ENCODE measurements around the gene SETDB1. TPM values are rescaled to one million over a fixed set of nuclear protein-coding genes. Genes with fewer than 3 reads are reported as not detected.
A peak's percentile ranks its signal among the peaks of the same experiment; 100 is the strongest.

The SETDB1 gene
- total RNA-seq, 2 donors from 2014 or later = 68.6 to 73.5 TPM

- peak; percentile 97 for DNase-seq
- WGBS, 2 experiments (ENCODE audit: insufficient coverage in 1 of 2, insufficient read length in 1 of 2) = 53 to 68% methylated on average over 12 to 22 of the region's 23 CpGs
- Mint-ChIP-seq H3K27ac (peak overlapping the region; percentile 32), H3K9me3 (no peaks in the 10 kb centered on the region), H3K4me1 (peaks cover 44% of the 10 kb centered on the region), H3K4me3 (no peak overlapping the region), H3K27me3 (ENCODE audit: insufficient read depth) (no peaks in the 10 kb centered on the region), H3K36me3 (ENCODE audit: low read depth) (no peaks in the 10 kb centered on the region)
- no peak overlapping the region for H3K4me3 ChIP-seq (ENCODE audit: low read length)
- H3K9me3 ChIP-seq (ENCODE audit: control insufficient read depth, low read length) = no peaks in the 10 kb centered on the region
- H3K27me3 ChIP-seq (ENCODE audit: control insufficient read depth, insufficient read depth, low read length, poor library complexity, severe bottlenecking) = no peaks in the 10 kb centered on the region
- no peak overlapping the region for H3K27ac ChIP-seq (ENCODE audit: low read depth, low read length)
- peak; percentile 100 for TF ChIP-seq CTCF (conservative IDR thresholded peaks at IDR 0.05)
- no peak overlapping the region for H3K9ac ChIP-seq (ENCODE audit: extremely low read depth, low read length, poor library complexity, severe bottlenecking)
- no peaks in the 10 kb centered on the region for H3K36me3 ChIP-seq (ENCODE audit: control insufficient read depth, insufficient read depth, low read length)
- peaks cover 12% of the 10 kb centered on the region for H3K4me1 ChIP-seq (ENCODE audit: control insufficient read depth, insufficient read depth, low read length)
These were observed 53.2 kb downstream of the SETDB1 start for GRCh38 chr1:150979092-150980056.

GRCh38 chr1:150981177-150981804, 55.1 kb downstream of the SETDB1 start:
- WGBS, 2 experiments (ENCODE audit: insufficient coverage in 1 of 2, insufficient read length in 1 of 2) = 41 to 54% methylated on average over 5 to 6 of the region's 6 CpGs
- H3K9ac ChIP-seq (ENCODE audit: extremely low read depth, low read length, poor library complexity, severe bottlenecking) = no peak overlapping the region
- H3K27me3 ChIP-seq (ENCODE audit: control insufficient read depth, insufficient read depth, low read length, poor library complexity, severe bottlenecking) = no peaks in the 10 kb centered on the region
- Mint-ChIP-seq H3K9me3 (no peaks in the 10 kb centered on the region), H3K4me1 (peaks cover 39% of the 10 kb centered on the region), H3K27ac (peak overlapping the region; percentile 69), H3K27me3 (ENCODE audit: insufficient read depth) (no peaks in the 10 kb centered on the region), H3K36me3 (ENCODE audit: low read depth) (no peaks in the 10 kb centered on the region), H3K4me3 (peak overlapping the region; percentile 6)
- TF ChIP-seq CTCF (conservative IDR thresholded peaks at IDR 0.05) = no peak
- H3K4me1 ChIP-seq (ENCODE audit: control insufficient read depth, insufficient read depth, low read length) = peaks cover 12% of the 10 kb centered on the region
- peak; percentile 95 for DNase-seq
- H3K36me3 ChIP-seq (ENCODE audit: control insufficient read depth, insufficient read depth, low read length) = no peaks in the 10 kb centered on the region
- no peaks in the 10 kb centered on the region for H3K9me3 ChIP-seq (ENCODE audit: control insufficient read depth, low read length)
- H3K4me3 ChIP-seq (ENCODE audit: low read length) = no peak overlapping the region
- H3K27ac ChIP-seq (ENCODE audit: low read depth, low read length) = peak overlapping the region; percentile 24

DNA sequence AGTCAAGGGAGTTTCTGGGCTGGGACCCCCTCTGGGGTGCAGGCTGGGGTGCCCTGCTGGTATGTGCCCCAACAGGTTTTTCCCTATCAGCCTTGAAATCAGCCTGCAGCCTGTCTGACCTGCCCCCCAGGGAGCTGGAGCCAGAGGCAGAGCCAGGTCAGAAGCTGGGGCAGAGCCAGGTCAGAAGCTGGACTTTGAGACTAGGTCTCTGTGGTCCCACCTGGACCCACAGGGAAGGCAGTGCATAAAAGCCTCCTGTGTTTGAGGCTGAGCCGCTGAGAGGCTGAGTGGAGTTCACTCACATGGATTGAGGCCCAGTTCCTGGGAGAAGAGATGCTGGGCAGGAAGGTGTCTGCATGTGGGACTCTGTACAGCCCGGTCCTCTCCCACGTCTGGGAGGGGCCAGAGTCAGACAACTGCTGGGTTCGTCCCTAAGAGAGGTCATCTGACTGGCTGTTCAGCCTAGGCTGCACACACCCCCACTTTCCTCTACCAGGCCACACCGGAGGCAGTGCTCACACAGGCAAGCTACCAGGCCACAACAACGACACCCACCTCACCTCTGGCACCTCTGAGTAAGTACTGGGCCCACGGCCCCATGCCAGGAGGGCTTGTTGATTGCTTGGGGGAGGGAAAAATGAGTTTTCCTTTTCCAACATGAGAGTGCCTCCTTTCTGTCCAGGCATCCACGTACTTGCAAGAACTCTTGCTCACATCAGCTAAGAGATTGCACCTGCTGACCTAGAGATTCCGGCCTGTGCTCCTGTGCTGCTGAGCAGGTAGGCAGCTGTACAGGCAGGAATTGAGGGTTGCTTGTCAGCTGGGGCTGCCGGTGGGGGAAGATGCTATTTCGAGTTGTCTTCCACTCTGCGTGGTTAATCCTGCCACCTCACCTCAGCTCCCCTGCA, 55.9 kb downstream of the SETDB1 start, which contains the start of gene ANXA9:
ANXA9 (plus strand) TSS at position 488 of the 908 bp plus-strand sequence. CDS start 814 bp downstream, outside the sequence.
- H3K9me3 Mint-ChIP-seq = no peaks in the 10 kb centered on the region
- no peaks in the 10 kb centered on the region for H3K27me3 Mint-ChIP-seq (ENCODE audit: insufficient read depth)
- TF ChIP-seq CTCF (conservative IDR thresholded peaks at IDR 0.05) = no peak
- Histone ChIP-seq H3K9ac (ENCODE audit: extremely low read depth, low read length, poor library complexity, severe bottlenecking) (no peak within 1 kb of the TSS), H3K4me3 (ENCODE audit: low read length) (no peak within 1 kb of the TSS), H3K4me1 (ENCODE audit: control insufficient read depth, insufficient read depth, low read length) (peaks cover 12% of the 10 kb centered on the region), H3K27me3 (ENCODE audit: control insufficient read depth, insufficient read depth, low read length, poor library complexity, severe bottlenecking) (no peaks in the 10 kb centered on the region), H3K36me3 (ENCODE audit: control insufficient read depth, insufficient read depth, low read length) (no peaks in the 10 kb centered on the region), H3K27ac (ENCODE audit: low read depth, low read length) (peak within 1 kb of the TSS; percentile 24), H3K9me3 (ENCODE audit: control insufficient read depth, low read length) (no peaks in the 10 kb centered on the region)
- peak within 1 kb of the TSS; percentile 69 for H3K27ac Mint-ChIP-seq
- no peaks in the 10 kb centered on the region for H3K36me3 Mint-ChIP-seq (ENCODE audit: low read depth)
- WGBS, 2 experiments (ENCODE audit: insufficient coverage in 1 of 2, insufficient read length in 1 of 2) = 84 to 92% methylated on average over 7 to 12 of the region's 12 CpGs
- H3K4me1 Mint-ChIP-seq = peaks cover 35% of the 10 kb centered on the region
- peak; percentile 69 for DNase-seq
- peak within 1 kb of the TSS; percentile 6 for H3K4me3 Mint-ChIP-seq
